Esophagus muscularis mucosa (tissue), 4 donors: ENCODE measurements around the gene SLC12A8. TPM values are rescaled to one million over a fixed set of nuclear protein-coding genes. Genes with fewer than 3 reads are reported as not detected.

Experiments used
- DNase-seq: peaks from one replicate; pipeline ENCODE4 v3.0.0-alpha.2; 2017; ENCODE audit errors: extremely low spot score
- H3K27ac ChIP-seq, 4 donors: fragments of 200-600 bp; sonication (generic); replicated peaks in 1 of 4; 1 replicate in 3 of 4; 2 replicates in 1 of 4; pipeline ENCODE4 v1.5.1; 2016 to 2019; ENCODE audit warnings: mild to moderate bottlenecking in 1 of 4
- H3K27me3 ChIP-seq, 4 donors: fragments of 200-600 bp; sonication (generic); one replicate each; pipeline versions ENCODE4 v1.5.1 to v1.6.0; 2016 to 2019
- H3K36me3 ChIP-seq, 4 donors: fragments of 200-600 bp; sonication (generic); one replicate each; pipeline ENCODE4 v1.5.1; 2016 to 2019
- H3K4me1 ChIP-seq, 4 donors: fragments of 200-600 bp; sonication (generic); one replicate each; pipeline ENCODE4 v1.5.1; 2016 to 2019
- H3K4me3 ChIP-seq, 4 donors: fragments of 200-600 bp; sonication (generic); 1 replicate in 2 of 4; 2 replicates in 2 of 4; pipeline ENCODE4 v1.5.1; 2016 to 2019; ENCODE audit warnings: mild to moderate bottlenecking in 4 of 4, moderate library complexity in 1 of 4
- H3K9me3 ChIP-seq, 4 donors: fragments of 200-600 bp; sonication (generic); 1 replicate in 3 of 4; 2 replicates in 1 of 4; pipeline ENCODE4 v1.5.1; 2016 to 2019
- CTCF ChIP-seq, 3 experiments: fragments of 200-600 bp in 2 of 3; fragments of 450-650 bp in 1 of 3; sonication (generic) in 2 of 3; IDR thresholded peaks; one replicate each; pipeline ENCODE4 v1.5.1; 2017 to 2019; ENCODE audit warnings: antibody characterized with exemption in 3 of 3, mild to moderate bottlenecking in 2 of 3, moderate library complexity in 1 of 3
- EP300 ChIP-seq: sonication (generic); formaldehyde crosslinking; IDR thresholded peaks from one replicate; pipeline ENCODE4 v1.6.1; 2017; ENCODE audit warnings: antibody characterized with exemption
- POLR2A ChIP-seq: fragments of 450-650 bp; IDR thresholded peaks from one replicate; pipeline ENCODE4 v1.6.1; 2017; ENCODE audit warnings: antibody characterized with exemption, moderate library complexity, mild to moderate bottlenecking, low read depth
- POLR2AphosphoS5 ChIP-seq, 2 donors: sonication (generic); formaldehyde crosslinking; IDR thresholded peaks; one replicate each; pipeline ENCODE4 v1.6.1; 2017; ENCODE audit warnings: antibody characterized with exemption in 2 of 2
- WGBS: methylation state at CpG from one replicate; pipeline ENCODE4 v1.1.5; 2018; 5-methylcytosine and 5-hydroxymethylcytosine counted together
- intact Hi-C: fragments of 100-400 bp; cut with DNase I; formaldehyde crosslinking; loops from one replicate; pipeline ENCODE4 v1.15.1; 2023
- total RNA-seq, 4 donors: library from RNA; depleted of rRNA; stranded (reverse); fragments of >200 nt; gene quantifications; one replicate each; pipeline versions ENCODE4 v1.1.0 to v1.2.1, GENCODE V29; 2016

The SLC12A8 gene
- total RNA-seq, 4 donors from 2014 or later: 0.46 to 2.9 (median 1.6) TPM; not detected in 1

- Histone ChIP-seq H3K9me3 (no peaks in the 10 kb centered on the region), H3K27ac (peak overlapping the region; percentile 95 to 96 (median 96)), H3K27me3 (no peaks in the 10 kb centered on the region), H3K4me3 (peak overlapping the region; percentile 80 to 86 (median 84)), H3K36me3 (peaks cover 0 to 9% (median 0%) of the 10 kb centered on the region in 4 donors), H3K4me1 (peaks cover 81 to 83% (median 82%) of the 10 kb centered on the region in 4 donors)
- TF ChIP-seq POLR2AphosphoS5 (IDR thresholded peaks at IDR 0.05) (peak; percentile 32 to 42), POLR2A (no peak)
- intact Hi-C loops: loop anchor here (10.0 kb wide), 1 partner anchor 323 kb away; the partner anchor contains the start of gene ZNF148
- WGBS: 4% methylated on average over 12 of the region's 14 CpGs
- no peak for DNase-seq
These were observed 160.6 kb downstream of the SLC12A8 start for GRCh38 chr3:125051715-125052581.

GRCh38 chr3:125051205-125051604 is 161.3 kb downstream of the SLC12A8 start:
- Histone ChIP-seq H3K4me3 (peak overlapping the region in 1 of 4 donors; percentile 80), H3K36me3 (peaks cover 0 to 12% (median 0%) of the 10 kb centered on the region in 4 donors), H3K9me3 (no peaks in the 10 kb centered on the region), H3K27me3 (no peaks in the 10 kb centered on the region), H3K4me1 (peaks cover 81 to 83% (median 81%) of the 10 kb centered on the region in 4 donors), H3K27ac (peak overlapping the region; percentile 95 to 96 (median 96))
- no peak for TF ChIP-seq POLR2AphosphoS5 (IDR thresholded peaks at IDR 0.05)
- TF ChIP-seq POLR2A: no peak
- no peak for TF ChIP-seq EP300
- no peak for TF ChIP-seq CTCF (IDR thresholded peaks at IDR 0.05)
- no peak for DNase-seq
- intact Hi-C loops: loop anchor here (10.0 kb wide), 1 partner anchor 324 kb away; the partner anchor contains the start of gene ZNF148
- 69% methylated on average over 7 of the region's 7 CpGs for WGBS

GRCh38 chr3:125050488-125051090 is 162.0 kb downstream of the SLC12A8 start:
- 82% methylated on average over 6 of the region's 6 CpGs for WGBS

GRCh38 chr3:125048282-125048681 is 164.3 kb downstream of the SLC12A8 start:
- peaks cover 96 to 99% (median 98%) of the 10 kb centered on the region in 4 donors for H3K4me1 ChIP-seq

More at GRCh38 chr3:125050488-125051090, 162.0 kb downstream of the SLC12A8 start:
- H3K36me3 ChIP-seq: peaks cover 0 to 12% (median 0%) of the 10 kb centered on the region in 4 donors
- H3K4me1 ChIP-seq: peaks cover 85 to 87% (median 86%) of the 10 kb centered on the region in 4 donors
- DNase-seq: no peak
- intact Hi-C loops: loop anchor here (10.0 kb wide), 1 partner anchor 324 kb away; the partner anchor contains the start of gene ZNF148
- no peaks in the 10 kb centered on the region for H3K9me3 ChIP-seq
- no peaks in the 10 kb centered on the region for H3K27me3 ChIP-seq
- H3K27ac ChIP-seq: peak overlapping the region in 3 of 4 donors; percentile 31 to 96 (median 96)
- no peak for TF ChIP-seq EP300
- TF ChIP-seq POLR2AphosphoS5 (IDR thresholded peaks at IDR 0.05): no peak
- TF ChIP-seq POLR2A: no peak
- no peak for TF ChIP-seq CTCF (IDR thresholded peaks at IDR 0.05)
- H3K4me3 ChIP-seq: no peak overlapping the region

More at GRCh38 chr3:125048282-125048681, 164.3 kb downstream of the SLC12A8 start:
- Histone ChIP-seq H3K27me3 (no peaks in the 10 kb centered on the region), H3K36me3 (peaks cover 0 to 12% (median 0%) of the 10 kb centered on the region in 4 donors), H3K4me3 (no peak overlapping the region), H3K27ac (peak overlapping the region in 3 of 4 donors; percentile 23 to 53 (median 44)), H3K9me3 (no peaks in the 10 kb centered on the region)
- TF ChIP-seq POLR2A (no peak), CTCF (IDR thresholded peaks at IDR 0.05) (no peak), EP300 (no peak), POLR2AphosphoS5 (IDR thresholded peaks at IDR 0.05) (no peak)
- WGBS: 87% methylated on average over 3 of the region's 3 CpGs
- intact Hi-C loops: loop anchor here (5.0 kb wide), 1 partner anchor 46 kb away; no protein-coding TSS in a partner anchor
- no peak for DNase-seq
